ENCODE results near the gene IRX6.

The IRX6 gene

GRCh38 chr16:55323637-55324271, at the start of gene IRX6:
Gene IRX6, plus strand, starts transcription at chr16:55324203. Its CDS starts 889 bp downstream, at chr16:55325092.
- no peak for DNase-seq (ENCODE audit: low spot score)

GRCh38 chr16:55274391-55274790, 49.6 kb upstream of the IRX6 start:
- DNase-seq (ENCODE audit: low spot score): no peak

GRCh38 chr16:55275167-55275566, 48.8 kb upstream of the IRX6 start:
- DNase-seq (ENCODE audit: low spot score): no peak

GRCh38 chr16:55275869-55276268, 48.1 kb upstream of the IRX6 start:
- DNase-seq (ENCODE audit: low spot score): no peak

GRCh38 chr16:55277536-55277935, 46.5 kb upstream of the IRX6 start:
- no peak for DNase-seq (ENCODE audit: low spot score)

- no peak for DNase-seq (ENCODE audit: low spot score)
These were observed 44.4 kb upstream of the IRX6 start for GRCh38 chr16:55279598-55279997.

- no peak for DNase-seq (ENCODE audit: low spot score)
These were observed 43.4 kb upstream of the IRX6 start for GRCh38 chr16:55280587-55280986.

- DNase-seq (ENCODE audit: low spot score): no peak
These were observed 41.6 kb upstream of the IRX6 start for GRCh38 chr16:55282441-55282840.

- DNase-seq (ENCODE audit: low spot score): no peak
These were observed 39.9 kb upstream of the IRX6 start for GRCh38 chr16:55283812-55284717.

- DNase-seq (ENCODE audit: low spot score): no peak
These were observed 39.3 kb upstream of the IRX6 start for GRCh38 chr16:55284718-55285099.

- DNase-seq (ENCODE audit: low spot score): no peak
These were observed 38.4 kb upstream of the IRX6 start for GRCh38 chr16:55285586-55285985.

- DNase-seq (ENCODE audit: low spot score): no peak
These were observed 34.6 kb upstream of the IRX6 start for GRCh38 chr16:55289353-55289752.

- DNase-seq (ENCODE audit: low spot score): no peak
These were observed 32.2 kb upstream of the IRX6 start for GRCh38 chr16:55291847-55292246.

- DNase-seq (ENCODE audit: low spot score): no peak
These were observed 31.5 kb upstream of the IRX6 start for GRCh38 chr16:55292491-55292890.

- no peak for DNase-seq (ENCODE audit: low spot score)
These were observed 29.9 kb upstream of the IRX6 start for GRCh38 chr16:55294129-55294528.

GRCh38 chr16:55294931-55295342, 29.1 kb upstream of the IRX6 start:
- no peak for DNase-seq (ENCODE audit: low spot score)

- no peak for DNase-seq (ENCODE audit: low spot score)
These were observed 26.7 kb upstream of the IRX6 start for GRCh38 chr16:55297062-55297909.

- no peak for DNase-seq (ENCODE audit: low spot score)
These were observed 26.0 kb upstream of the IRX6 start for GRCh38 chr16:55297910-55298479.

- no peak for DNase-seq (ENCODE audit: low spot score)
These were observed 22.5 kb upstream of the IRX6 start for GRCh38 chr16:55301385-55302008.

GRCh38 chr16:55302635-55303034, 21.4 kb upstream of the IRX6 start:
- no peak for DNase-seq (ENCODE audit: low spot score)

GRCh38 chr16:55308973-55309372, 15.0 kb upstream of the IRX6 start:
- DNase-seq (ENCODE audit: low spot score): no peak

- DNase-seq (ENCODE audit: low spot score): no peak
These were observed 1.7 kb upstream of the IRX6 start for GRCh38 chr16:55322327-55322726.
